8988T (cell line): ENCODE data around the gene TMEM225B.
"Not testable (repeated sequence)": the region's sequence is repeated elsewhere in the genome, so short reads cannot be mapped to it uniquely, and the experiment has no call there.

Source experiments
- DNase-seq: peaks from one replicate; pipeline ENCODE4 v3.0.0; 2011

The TMEM225B gene

DNA sequence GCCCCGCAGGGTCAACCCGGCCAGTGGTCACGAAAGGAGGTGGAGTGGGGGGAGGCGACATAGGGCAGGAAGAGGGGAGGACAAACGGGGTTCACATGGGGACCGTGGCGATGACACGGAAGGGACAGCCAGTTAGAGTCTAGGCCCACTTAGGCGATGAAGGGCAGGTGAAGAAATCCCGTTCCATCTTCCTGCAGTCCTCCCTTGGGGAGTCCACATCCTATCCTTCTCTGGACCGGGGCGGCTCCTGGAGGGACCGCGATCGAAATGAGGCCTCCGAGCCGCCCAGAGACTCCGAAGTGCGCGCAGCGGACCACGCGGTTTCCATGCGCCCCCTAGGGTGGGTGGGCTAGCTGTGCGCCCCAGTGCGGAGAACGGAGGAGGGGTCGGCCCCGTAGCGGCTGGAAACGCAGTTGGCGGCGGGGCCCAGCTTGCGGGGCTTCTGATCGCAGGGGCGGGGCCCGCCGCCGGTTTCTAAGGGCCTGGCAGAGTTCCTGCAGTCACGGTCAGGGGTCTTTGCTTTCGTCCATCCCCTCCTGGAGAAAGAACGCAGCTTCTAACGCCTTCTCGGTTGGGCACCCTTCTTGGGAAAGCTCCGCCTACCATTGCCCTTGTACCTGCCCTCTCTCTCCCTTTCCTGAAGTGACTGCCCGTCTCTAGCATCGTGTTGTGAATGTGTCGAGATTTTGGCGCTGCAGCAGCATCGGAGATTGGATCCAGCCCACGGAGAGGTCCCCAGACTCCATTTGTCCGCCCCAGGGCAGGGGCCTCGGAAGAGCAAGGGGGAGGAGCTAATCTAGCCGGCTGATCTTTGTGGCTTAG, 17.9 kb upstream of the TMEM225B start:
- no peak for DNase-seq

DNA sequence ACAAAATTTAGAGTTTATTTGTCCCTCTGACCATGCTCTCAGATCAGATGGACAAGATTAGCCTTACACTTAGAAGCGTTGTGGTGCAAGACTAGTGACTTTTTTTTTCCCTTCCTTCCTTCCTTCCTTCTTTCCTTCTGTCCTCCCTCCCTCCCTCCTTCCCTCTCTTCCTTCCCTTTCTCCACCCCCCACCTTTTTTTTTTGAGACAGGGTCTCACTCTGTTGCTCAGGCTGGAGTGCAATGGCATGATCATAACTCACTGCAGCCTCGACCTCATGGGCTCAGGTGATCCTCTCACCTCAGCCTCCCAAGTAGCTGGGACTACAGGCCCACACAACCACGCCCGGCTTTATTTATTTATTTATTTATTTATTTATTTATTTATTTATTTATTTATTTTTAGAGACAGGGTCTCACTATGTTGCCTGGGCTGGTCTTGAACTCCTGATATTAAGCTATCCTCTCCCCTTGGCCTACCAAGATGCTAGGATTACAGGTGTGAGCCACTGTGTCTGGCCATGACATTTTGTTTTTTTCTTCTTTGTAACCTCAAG, 17.2 kb upstream of the TMEM225B start:
- DNase-seq, result not testable (repeated sequence)

GRCh38 chr7:99588868-99589267, 9.2 kb upstream of the TMEM225B start:
- no peak for DNase-seq

DNA sequence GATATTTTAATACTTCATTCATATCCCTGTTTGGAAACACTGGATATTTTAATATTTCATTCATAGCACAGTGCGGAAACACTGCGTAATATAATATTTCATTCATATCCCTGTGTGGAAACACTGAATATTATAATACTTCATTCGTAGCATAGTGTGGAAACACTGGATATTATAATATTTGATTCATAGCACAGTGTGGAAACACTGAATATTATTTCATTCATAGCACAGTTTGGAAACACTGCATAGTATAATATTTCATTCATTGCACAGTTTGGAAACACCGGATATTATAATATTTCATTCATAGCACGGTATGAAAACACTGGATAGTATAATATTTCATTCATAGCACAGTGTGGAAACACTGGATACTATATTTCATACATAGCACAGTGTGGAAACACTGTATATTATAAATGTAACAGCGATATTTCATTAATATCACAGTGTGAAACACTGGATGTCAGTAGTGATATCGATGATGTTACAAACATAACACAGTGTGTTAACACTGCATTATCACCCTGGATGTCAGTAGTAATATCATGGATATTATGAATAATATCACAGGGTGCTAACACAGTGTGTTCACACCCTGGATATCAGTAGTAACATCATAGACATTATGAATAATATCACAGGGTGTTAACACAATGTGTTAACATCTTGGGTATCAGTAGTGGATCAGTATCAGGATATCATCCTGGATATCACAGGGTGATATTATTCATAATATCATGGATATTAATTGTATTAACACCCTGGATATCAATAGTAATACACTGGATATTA, 2.9 kb upstream of the TMEM225B start:
- no peak for DNase-seq

DNA sequence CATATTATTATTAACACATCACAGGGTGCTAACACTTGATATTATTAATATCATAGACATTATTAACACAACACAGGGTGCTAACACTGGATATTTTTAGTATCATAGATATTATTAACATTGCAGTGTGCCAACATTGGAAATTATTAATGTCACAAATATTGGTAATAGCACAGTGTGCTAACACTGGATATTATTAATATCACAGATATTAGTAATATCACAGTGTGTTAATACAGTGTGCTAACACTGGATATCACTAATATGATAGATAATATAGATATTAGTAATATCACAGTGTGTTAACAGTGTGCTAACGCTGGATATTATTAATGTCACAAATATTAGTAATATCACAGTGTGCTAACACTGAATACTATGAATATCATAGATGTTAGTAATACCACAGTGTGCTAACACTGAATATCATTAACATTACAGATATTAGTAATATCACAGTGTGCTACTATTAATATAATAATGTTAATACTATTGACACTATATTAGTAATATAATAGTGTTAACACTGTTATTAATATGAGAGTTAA, 1.6 kb upstream of the TMEM225B start:
- no peak for DNase-seq

DNA sequence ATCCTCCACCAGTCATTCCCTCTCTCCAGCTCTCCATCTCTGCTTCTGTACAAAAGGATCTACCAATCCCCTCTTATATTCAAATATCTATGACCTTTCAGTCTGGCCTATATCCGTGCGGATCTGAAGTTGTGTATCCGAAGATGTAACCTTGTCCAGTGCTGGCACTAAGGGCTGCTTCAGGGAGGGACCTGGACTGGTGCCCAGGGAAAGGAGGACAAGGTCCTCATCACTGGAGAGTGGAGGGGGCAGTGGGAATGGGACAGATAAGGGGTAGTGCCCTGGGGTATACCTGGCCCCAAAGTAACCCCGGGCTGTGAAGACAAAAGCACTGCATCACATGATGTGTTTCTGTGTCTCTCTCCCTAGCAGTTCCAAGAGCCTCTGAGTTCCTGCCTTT, 1.8 kb downstream of the TMEM225B start:
- no peak for DNase-seq

DNA sequence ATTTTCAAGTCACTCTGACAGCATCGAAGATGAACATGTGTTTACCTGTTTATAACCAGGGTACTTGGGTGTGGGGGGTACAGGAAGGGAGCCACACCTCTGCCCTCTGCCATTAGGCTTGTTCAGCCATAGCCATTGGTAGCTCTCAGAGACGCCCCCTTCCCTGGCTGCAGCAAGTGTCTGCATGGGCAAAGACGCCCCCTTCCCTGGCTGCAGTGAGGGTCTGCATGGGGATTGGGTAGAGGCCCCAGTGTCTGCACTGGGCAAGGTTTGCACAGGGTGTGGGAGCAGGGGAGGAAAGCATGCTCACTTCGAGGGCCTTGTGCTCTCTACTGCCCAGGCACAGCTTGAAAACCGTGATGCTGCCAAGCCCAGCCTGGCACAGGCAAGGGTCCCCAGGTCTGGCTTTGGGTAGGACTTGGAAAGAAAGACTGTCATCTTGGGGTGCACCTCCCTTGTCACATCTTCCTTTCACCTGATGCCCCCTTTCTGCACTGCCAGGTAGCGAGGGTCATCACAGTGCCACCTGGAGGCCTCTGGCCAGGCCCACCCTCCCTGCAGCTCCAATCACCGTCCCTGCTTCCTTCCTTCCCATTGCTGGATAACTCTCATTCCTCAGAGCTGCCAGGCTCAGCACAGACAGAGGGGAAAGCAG, 3.7 kb downstream of the TMEM225B start:
- DNase-seq, result no peak

DNA sequence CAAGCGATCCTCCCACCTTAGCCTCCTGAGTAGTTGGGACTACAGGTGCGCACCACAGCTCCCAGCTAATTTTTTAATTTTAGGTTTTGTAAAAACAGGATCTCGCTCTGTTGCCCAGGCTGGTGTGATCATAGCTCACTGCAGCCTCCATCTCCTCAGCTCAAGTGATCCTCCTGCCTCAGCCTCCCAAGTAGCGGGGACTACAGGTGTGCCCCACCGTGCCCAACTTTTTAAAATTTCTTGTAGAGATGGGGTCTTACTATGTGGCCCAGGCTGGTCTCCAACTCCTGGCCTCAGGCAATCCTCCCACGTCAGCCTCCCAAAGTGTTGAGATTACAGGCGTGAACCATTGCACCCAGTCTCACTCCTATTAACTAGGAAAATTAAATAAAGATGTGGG, 7.5 kb downstream of the TMEM225B start:
- DNase-seq, result no peak

DNA sequence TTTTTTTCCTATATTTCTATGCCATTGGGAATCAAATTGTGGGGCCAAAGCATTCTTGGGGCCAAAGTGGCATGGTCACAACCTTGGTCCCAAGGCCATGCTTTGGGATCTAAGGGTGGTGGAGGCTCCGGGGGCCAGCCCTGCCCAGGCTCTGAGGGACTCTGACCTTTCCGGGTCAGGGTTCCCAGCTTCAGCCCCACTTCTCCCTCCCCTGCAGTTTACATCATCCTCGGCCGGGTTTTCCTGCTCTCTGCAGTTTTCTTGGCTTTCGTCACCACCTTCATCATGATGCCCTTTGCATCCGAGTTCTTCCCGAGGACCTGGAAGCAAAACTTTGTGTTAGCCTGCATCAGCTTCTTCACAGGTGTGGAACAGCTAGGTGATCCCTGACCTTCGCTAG, 8.5 kb downstream of the TMEM225B start:
- no peak for DNase-seq

DNA sequence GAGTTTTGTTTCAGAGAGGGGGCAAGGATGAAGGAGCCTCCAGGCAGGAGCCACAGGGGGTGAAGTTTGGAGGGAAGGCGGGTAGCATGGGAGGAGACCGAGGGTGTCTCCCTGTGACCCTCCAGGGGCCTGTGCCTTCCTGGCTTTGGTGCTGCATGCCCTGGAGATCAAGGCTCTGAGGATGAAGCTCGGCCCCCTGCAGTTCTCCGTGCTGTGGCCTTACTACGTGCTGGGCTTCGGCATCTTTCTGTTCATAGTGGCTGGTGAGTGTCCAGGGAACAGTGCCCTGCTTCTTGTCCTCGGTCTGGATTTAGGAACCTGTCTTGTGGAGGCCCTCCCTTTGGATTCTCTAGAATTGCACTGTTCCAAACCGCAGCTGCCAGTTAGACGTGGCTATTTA, 9.5 kb downstream of the TMEM225B start:
- no peak for DNase-seq

DNA sequence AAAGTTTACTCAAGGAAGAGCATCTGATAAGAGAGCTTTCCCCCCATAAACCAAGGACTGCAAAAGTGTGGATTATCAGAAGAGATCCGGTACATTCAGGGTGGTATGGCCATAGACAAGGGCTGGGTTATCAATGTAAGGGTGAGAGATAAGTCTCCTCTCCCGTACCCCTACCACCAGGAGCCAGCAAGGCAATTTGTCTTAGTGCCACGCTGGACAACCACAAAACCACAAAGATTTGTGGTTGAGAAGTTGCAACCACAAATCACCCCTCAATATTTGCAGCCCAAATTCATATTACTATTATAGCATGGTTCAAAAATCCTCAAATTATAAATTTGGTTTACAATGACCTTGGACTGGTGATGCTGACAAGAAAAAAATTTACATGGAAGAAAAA, 16.4 kb downstream of the TMEM225B start:
- no peak for DNase-seq

GRCh38 chr7:99615989-99616358, 17.9 kb downstream of the TMEM225B start:
- DNase-seq, result no peak

DNA sequence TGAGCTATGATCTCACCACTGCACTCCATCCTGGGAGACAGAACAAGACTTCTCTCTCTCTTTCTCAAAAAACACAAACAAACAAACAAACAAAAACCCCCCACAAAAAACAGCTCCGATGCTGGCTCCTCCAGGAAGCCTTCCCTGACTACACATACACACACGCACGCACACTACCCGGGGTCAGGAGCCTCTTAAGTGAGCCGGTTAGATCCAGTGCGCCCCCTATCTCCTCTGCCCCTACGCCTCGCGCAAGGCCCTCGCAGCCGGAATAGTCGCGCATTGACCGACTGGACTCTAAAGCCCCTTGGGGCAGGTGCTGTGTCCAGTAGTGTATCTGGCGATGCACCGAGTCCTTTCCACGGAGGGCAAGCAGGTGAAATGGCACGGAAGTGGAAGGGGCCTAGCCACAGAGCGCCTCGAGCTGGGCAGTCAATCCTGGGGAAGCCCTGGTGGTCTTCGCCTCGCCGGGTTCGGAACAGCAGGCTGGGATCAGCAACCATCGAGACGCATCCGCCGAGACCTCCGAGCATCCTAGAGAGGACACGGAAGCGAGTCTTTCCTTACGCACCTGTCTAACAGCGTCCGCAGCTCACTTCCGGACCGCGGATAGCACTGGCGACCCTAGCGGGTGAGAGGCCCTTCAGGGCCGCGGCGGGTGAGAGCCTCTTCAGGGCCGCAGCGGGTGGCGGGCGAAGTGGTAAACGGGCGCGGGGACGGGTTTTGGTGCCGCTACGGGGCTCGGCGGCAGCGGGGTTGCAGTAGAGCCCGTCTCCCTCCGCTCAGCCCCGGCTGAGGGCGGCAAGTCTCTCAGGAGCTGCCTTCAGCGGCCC, 18.5 kb downstream of the TMEM225B start, which contains the start of gene ZSCAN25:
TSS of gene ZSCAN25 (plus strand) at position 588 of the 833 bp plus-strand sequence. CDS start 2,661 bp downstream, outside the sequence.
- DNase-seq, result peak; percentile 68

DNA sequence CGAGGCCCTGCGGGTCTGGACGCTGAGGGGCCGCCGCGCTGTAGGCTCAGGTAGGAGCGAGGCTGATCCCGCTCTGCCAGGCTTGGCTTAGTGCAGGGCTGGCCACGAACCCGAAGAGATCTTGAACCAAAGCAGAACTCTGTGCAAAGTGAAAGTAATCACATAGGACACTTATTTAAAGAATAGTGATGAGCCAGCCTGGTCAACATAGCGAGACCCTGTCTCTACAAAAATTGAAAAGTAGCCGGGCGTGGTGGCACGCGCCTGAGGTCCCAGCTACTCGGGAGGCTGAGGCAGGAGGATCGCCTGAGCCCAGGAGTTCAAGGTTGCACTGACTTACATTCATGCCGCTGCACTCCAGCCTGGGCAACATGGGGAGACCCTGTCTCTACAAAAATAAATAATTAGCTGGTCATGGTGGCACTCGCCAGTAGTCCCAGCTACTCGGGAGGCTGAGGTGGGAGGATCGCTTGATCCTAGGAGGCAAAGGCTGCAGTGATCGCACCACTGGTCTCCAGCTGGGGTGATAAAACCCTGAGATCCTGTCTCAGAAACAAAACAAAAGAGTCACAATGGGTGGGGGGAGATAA, 19.2 kb downstream of the TMEM225B start:
- no peak for DNase-seq

DNA sequence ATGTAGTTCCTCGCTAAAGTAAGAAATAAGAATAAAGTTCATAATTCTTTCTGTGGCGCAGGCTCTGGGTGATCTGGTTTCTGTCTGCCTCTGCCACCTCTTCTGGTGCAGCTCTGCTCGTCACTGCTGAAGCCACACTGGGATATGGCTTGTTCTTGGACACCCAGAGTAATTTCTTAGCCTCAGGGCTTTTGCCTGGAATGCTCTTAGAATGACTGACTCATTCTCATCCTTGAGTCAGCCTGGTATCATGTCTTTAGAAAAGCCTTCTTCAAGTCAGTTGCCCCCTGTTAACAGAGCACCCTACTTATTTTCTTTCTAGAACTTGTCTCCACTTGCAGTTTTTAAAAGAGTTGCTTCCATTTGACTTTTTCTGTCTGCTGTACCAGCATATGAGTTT, 20.7 kb downstream of the TMEM225B start:
- DNase-seq, result no peak

DNA sequence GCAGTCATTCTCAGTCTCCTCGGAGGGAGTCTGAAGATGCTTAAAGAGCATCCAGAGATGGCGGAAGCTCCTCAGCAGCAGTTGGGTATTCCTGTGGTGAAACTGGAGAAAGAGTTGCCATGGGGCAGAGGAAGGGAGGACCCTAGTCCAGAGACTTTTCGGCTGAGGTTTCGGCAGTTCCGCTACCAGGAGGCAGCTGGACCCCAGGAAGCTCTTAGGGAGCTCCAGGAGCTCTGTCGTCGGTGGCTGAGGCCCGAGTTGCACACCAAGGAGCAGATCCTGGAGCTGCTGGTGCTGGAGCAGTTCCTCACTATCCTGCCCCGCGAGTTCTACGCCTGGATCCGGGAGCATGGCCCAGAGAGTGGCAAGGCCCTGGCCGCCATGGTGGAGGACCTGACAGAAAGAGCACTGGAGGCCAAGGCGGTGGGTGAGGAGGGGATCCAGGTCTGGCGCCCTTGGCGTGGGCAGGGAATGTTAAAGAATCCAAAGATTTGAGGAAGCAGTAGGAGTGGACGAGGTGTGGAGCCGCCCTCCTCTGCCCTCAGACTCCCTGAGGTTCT, 21.6 kb downstream of the TMEM225B start:
- no peak for DNase-seq

- DNase-seq, result no peak
These were observed 23.2 kb downstream of the TMEM225B start for GRCh38 chr7:99621271-99621670.

DNA sequence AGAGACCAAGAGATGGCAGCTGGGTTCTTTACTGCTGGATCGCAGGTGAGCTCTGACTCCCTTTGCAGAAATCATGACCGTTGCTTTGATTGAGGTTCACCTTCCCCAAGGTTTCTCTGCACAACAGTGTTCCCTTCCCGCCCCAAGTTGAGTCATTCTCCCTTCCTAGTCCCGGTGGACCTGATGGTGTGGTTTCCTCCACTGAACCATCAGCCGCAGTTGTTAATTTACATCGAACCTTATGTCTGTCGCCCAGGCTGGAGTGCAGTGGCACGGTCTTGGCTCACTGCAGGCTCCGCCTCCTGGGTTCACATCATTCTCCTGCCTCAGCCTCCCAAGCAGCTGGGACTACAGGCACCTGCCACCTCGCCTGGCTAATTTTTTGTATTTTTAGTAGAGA, 24.5 kb downstream of the TMEM225B start:
- no peak for DNase-seq

- DNase-seq, result no peak
These were observed 25.1 kb downstream of the TMEM225B start for GRCh38 chr7:99623091-99623693.

- DNase-seq, result no peak
These were observed 25.8 kb downstream of the TMEM225B start for GRCh38 chr7:99623702-99624447.
